HG03135 (cell line): ENCODE measurements around the gene VCX.
"Not testable (repeated sequence)": the region's sequence is repeated elsewhere in the genome, so short reads cannot be mapped to it uniquely, and the experiment has no call there.

ENCODE experiments used
- ATAC-seq: cut with Tn5 transposase; IDR thresholded peaks from one replicate; pipeline ENCODE4 v1.9.1; 2021; ENCODE audit warnings: mild to moderate bottlenecking, moderate library complexity; ENCODE audit not compliant: unreplicated experiment

Gene VCX

DNA sequence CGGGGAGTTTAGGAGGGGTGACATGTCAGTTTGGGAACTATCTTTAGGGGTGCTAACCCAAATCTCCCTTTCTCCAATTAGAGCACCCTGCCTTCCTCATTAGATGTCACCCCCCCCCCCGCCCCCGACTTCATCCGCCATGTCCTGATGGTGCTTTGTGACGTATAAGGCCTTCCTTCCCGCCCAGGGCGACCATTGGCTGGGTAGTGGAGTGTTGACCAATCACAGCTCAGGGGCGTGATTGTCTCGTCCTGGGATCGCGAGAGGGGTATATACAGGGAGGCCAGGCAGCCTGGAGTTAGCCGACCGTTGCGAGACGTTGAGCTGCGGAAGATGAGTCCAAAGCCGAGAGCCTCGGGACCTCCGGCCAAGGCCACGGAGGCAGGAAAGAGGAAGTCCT, at the start of gene VCX:
Gene VCX, plus strand, starts transcription at position 301 of the 400 bp plus-strand sequence. Its CDS starts 33 bp downstream, at position 334.
- not testable (repeated sequence) for ATAC-seq

DNA sequence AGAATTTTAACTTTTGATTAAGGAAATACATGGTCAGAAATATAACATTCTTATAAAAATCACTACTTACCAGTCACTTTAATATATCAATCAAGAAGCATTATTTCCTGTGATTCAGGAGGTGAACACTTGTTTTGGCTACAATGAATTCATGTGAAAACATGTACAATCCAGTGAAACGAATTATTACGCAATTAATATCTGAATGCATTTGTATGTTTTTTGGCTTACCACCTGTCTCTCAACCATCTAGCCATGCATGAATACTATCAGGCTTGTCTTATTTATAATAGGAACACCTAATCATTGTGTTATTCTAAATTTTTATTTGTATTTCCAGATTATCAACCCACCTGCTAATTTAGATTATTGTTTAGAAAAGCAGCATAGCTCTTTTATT, 44.6 kb upstream of the VCX start:
- no peak for ATAC-seq

DNA sequence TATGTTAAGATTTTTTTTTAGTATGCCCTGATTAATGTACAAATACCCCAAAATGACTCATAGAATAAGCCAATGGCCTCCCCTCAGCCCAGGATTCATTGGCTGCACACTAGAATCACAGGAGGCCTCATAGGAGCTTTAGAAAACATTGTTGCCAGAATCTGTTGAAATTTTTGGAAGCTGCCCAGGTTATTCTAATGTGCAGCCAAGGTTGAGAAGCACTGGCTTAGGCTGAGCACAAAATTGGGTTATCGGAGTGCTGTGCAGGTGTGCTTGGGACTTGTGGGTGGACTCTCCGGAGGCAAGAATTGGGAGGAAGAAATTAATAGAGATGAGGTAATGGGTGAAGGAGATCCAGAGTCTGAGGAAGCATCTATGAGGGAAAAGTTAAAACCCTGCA, 41.3 kb upstream of the VCX start:
- ATAC-seq: no peak

DNA sequence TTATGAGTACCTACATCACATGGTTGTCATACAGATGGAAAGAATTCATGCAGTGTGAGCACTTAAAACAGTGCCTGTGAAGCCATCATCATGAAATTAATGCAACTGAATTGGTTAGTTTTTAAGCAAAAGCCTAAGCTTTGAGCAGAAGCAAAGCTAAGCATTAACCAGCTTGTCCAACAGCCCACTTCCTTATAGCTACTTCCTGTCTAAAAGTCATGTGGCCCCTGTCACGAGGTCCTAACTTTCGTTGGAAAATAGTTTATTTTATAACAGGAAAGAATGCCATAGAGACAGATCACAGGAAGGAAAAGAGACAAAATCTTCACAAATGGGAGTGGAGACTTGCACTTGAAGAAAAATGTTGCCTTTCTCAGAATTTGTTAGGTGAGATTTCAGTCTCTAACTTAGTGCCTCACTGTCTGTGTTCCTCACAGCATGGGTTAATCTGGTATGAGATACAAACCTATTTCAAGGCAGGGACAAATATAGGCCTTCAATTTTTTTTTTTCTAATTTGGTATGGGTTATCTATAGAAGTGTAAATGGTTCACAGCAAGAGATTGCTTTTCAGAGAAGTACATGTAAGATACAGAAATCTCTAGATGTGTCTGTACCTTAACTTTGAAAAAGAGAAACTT, 27.7 kb upstream of the VCX start:
- no peak for ATAC-seq

DNA sequence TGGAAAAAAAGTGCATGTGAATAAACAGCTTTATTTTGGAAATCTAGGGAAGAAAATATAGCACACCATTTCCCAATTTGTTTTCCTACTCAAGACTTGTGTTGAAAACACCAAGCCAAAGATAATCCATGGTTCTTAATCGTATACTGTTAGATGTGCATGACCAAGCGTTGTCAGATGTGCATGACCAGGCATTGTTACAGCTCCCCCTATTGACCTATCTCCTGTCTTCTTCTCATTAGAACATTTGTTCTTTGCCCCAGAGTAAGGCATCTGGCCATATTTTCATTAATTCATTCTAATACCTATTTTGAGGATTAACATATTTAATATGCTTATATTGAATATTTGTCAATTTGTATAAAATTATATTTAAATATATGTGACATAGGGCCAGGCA, 14.4 kb upstream of the VCX start:
- no peak for ATAC-seq

DNA sequence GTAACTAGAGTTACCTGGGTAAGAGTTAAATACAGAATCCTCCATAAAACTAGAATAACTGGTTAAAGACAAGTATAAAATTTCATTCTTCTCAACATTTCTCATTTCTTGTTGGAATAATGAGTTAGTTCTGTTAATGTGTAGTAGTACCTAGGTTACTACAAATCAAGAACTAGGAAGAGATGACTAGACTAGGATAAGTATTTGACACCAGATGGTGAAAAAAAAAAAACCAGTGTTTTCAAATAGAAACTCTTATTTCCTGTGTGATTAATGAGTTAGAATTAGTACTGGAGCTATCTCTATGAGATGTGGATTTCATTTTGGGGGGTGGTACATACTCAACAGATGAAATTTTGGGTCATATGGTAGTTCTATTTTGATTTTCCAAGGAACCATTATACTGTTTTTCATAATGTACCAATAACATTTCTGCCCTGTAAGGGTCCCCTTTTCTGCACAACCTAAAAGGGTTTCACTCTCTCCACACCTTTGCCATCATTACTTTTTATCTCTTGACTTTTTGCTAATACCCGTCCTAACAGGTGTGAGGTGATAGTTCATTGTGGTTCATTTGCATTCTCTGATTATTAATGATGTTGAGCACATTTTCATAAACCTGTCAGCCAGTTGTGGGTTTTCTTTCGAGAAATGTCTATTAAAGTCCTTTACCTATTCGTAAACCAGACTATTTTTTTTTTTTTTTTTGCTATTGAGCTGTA, 1.7 kb upstream of the VCX start:
- ATAC-seq: no peak

DNA sequence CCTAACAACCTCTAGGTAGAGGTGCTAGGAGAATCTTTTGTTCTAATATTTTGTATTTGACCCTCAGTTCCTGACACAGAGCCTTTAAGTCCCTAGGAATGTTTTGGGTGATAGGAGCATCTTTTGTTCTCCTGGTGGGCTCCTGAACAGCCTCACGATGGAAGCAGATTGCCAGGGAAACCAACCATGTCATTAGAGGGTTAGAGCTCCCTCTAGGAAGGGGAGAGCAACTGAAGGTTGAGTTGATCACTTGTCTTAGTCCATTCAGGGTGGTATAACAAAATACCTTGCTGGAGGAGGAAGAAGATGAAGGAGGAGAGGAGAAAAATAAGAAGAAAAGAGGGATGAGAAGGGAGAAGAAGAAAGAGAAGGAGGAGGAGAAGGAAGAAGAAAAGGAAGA, 9.2 kb downstream of the VCX start:
- no peak for ATAC-seq

DNA sequence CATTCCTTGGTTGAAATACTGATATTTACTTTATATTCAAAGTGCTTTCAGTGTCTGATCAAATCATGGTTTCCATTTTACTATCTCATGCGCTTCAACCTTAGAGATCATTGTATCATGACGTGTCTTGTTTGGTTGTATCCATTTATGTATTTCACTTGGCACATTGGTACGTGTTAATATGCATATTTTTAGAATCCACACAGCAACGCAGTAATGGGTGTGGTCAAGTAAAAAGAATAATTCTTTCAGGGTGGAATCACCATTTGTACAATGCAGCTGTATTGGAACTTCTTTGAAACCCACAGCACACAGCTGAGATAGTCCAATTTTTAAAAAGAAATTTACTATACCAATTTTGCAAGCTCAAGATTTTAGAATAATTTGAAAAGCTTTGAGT, 29.1 kb downstream of the VCX start:
- no peak for ATAC-seq

DNA sequence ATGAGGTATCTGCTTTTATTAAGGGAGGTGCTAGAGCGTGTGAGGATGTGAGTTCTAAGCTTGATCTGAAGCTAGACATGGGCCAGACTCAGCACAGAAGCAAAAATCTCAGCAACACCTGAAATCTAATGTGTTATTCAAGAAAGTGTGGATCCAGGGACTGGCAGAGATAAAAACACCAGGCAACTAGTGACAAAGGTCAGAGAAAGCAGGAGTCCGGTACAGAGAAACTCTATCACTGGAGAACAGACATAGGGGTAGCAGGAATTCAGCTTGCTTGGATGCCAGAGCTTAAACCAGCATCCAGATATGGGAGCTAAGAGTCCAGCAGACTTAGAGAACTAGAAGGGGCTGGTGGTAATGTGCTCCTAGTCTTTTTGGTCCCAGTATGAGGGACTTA, 34.0 kb downstream of the VCX start:
- no peak for ATAC-seq

DNA sequence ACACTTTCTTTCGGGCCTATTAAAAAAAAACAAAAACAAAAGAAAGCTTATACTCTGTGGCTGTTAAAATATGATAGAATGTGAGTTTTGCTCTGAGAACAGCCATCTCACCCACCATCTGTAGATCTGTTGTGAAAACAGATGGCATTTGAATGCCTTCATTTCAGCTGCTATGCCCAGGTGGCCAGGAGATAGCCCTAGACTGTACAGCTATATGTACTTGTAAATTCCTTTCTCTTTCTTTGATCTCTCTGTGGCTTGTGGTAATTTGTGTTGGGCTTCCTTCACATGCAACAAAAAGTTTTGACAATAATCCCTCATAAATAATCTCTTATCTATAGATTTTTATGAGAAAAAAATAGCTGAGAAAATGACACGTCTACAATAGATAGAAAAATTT, 46.2 kb downstream of the VCX start:
- no peak for ATAC-seq

DNA sequence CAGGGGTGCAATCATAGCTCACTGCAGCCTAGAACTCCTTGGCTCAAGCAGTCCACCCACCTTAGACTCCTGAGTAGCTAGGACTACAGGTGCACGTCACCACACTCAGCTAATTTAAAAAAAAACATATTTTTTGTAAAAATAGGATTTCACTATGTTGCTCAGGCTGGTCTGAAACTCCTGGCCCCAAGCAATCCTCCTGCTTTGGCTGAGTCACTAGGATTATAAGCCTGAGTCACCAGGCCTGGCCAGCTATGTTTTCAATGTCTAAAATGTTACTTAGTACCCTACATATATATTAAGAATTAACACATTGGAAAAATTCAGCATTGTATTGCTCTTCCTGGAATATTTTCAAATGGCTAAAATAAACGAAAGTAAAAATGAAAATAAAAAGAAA, 46.7 kb downstream of the VCX start:
- no peak for ATAC-seq

DNA sequence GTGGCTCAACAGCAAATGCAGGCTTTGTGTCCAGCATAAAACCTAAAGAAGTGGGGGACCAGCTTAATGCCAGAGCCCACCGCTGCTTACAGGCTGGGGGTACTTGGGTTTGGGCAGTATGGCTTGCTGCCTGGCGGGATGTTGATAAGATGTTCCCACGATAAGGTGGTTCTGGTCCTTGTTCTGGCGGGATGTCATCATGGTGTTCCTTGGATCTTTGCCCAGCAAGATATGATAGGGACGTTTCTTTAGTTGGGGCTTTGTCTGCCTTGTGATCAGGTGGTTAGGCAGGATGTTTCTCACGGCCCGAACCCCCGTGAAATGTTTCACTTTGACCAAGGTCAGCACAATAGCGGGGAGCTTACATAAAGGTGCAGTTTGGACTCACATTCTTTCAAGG, 49.0 kb downstream of the VCX start:
- ATAC-seq: no peak
